Loucy (cell line): ENCODE measurements around the gene GOLGA7B.

Experiments used
- H2AFZ ChIP-seq: fragments of 200-600 bp; sonication (generic); 2 replicates; pipeline ENCODE4 v1.6.0; 2016; ENCODE audit warnings: antibody characterized with exemption, mild to moderate bottlenecking, low read length, moderate library complexity
- H3F3A ChIP-seq: fragments of 200-600 bp; 2 replicates; pipeline ENCODE4 v1.6.0; 2016; ENCODE audit warnings: antibody characterized with exemption, low read depth, mild to moderate bottlenecking
- H3K27me3 ChIP-seq: fragments of 200-600 bp; sonication (generic); 2 replicates; pipeline ENCODE4 v1.6.1; 2014; ENCODE audit warnings: low read length, mild to moderate bottlenecking; ENCODE audit not compliant: insufficient read depth, poor library complexity, severe bottlenecking
- H3K36me3 ChIP-seq: fragments of 200-600 bp; sonication (generic); 2 replicates; pipeline ENCODE4 v1.6.1; 2016; ENCODE audit warnings: low read length; ENCODE audit not compliant: insufficient read depth
- H3K4me1 ChIP-seq: fragments of 200-600 bp; sonication (generic); 2 replicates; pipeline ENCODE4 v1.5.1; 2014; ENCODE audit warnings: low read length, mild to moderate bottlenecking; ENCODE audit not compliant: insufficient read depth, poor library complexity, severe bottlenecking
- H3K4me2 ChIP-seq: fragments of 200-600 bp; sonication (generic); 2 replicates; pipeline ENCODE4 v1.6.0; 2014; ENCODE audit warnings: antibody characterized with exemption, low read length, low read depth, mild to moderate bottlenecking; ENCODE audit not compliant: poor library complexity, severe bottlenecking
- H3K4me3 ChIP-seq: fragments of 200-600 bp; sonication (generic); 2 replicates; pipeline ENCODE4 v1.5.1; 2014; ENCODE audit warnings: low read length, mild to moderate bottlenecking, mixed read lengths; ENCODE audit not compliant: poor library complexity, severe bottlenecking
- H3K79me2 ChIP-seq: fragments of 200-600 bp; sonication (generic); 2 replicates; pipeline ENCODE4 v1.6.1; 2014; ENCODE audit warnings: low read length; ENCODE audit not compliant: insufficient read depth
- H3K9ac ChIP-seq: fragments of 200-600 bp; sonication (generic); 2 replicates; pipeline ENCODE4 v1.6.0; 2014; ENCODE audit warnings: mild to moderate bottlenecking, low read depth, low read length, moderate library complexity; ENCODE audit not compliant: poor library complexity, severe bottlenecking
- H3K9me2 ChIP-seq: fragments of 200-600 bp; sonication (generic); replicated peaks from 2 replicates; pipeline ENCODE4 v1.6.1; 2016; ENCODE audit warnings: low read depth, low read length, mixed read lengths
- H3K9me3 ChIP-seq: fragments of 200-600 bp; sonication (generic); 2 replicates; pipeline ENCODE4 v1.6.1; 2014; ENCODE audit warnings: mild to moderate bottlenecking, antibody characterized with exemption, low read length, low read depth; ENCODE audit not compliant: insufficient read depth
- H4K20me1 ChIP-seq: fragments of 200-600 bp; sonication (generic); 2 replicates; pipeline ENCODE4 v1.6.0; 2014; ENCODE audit warnings: antibody characterized with exemption, low read length, mild to moderate bottlenecking; ENCODE audit not compliant: insufficient read depth, poor library complexity, severe bottlenecking
- EZH2phosphoT487 ChIP-seq: fragments of 200-600 bp; IDR thresholded peaks from 2 replicates; pipeline ENCODE4 v1.6.1; 2018; ENCODE audit warnings: antibody characterized with exemption, mild to moderate bottlenecking, moderate library complexity, borderline replicate concordance
- TF ChIP-seq, protein P1 (sequence below): fragments of 200-600 bp; sonication (generic); conservative IDR thresholded peaks from 2 replicates; pipeline ENCODE4 v1.5.1; 2014; ENCODE audit warnings: mild to moderate bottlenecking, antibody characterized with exemption, low read length

GOLGA7B gene

GRCh38 chr10:97849103-97849686 lies 448 bp upstream of the GOLGA7B start:
- Histone ChIP-seq H3K79me2 (no peaks in the 10 kb centered on the region), H3K9ac (no peak overlapping the region), H4K20me1 (no peaks in the 10 kb centered on the region), H3K4me1 (peaks cover 5% of the 10 kb centered on the region), H3F3A (no peaks in the 10 kb centered on the region), H3K36me3 (no peaks in the 10 kb centered on the region), H3K4me2 (peak overlapping the region; percentile 72), H3K9me3 (no peaks in the 10 kb centered on the region), H2AFZ (peak overlapping the region; percentile 74), H3K9me2 (no peaks in the 10 kb centered on the region), H3K4me3 (peak overlapping the region; percentile 73), H3K27me3 (no peaks in the 10 kb centered on the region)
- TF ChIP-seq, protein P1, sequence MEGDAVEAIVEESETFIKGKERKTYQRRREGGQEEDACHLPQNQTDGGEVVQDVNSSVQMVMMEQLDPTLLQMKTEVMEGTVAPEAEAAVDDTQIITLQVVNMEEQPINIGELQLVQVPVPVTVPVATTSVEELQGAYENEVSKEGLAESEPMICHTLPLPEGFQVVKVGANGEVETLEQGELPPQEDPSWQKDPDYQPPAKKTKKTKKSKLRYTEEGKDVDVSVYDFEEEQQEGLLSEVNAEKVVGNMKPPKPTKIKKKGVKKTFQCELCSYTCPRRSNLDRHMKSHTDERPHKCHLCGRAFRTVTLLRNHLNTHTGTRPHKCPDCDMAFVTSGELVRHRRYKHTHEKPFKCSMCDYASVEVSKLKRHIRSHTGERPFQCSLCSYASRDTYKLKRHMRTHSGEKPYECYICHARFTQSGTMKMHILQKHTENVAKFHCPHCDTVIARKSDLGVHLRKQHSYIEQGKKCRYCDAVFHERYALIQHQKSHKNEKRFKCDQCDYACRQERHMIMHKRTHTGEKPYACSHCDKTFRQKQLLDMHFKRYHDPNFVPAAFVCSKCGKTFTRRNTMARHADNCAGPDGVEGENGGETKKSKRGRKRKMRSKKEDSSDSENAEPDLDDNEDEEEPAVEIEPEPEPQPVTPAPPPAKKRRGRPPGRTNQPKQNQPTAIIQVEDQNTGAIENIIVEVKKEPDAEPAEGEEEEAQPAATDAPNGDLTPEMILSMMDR, result no peak
- no peak for TF ChIP-seq EZH2phosphoT487

DNA sequence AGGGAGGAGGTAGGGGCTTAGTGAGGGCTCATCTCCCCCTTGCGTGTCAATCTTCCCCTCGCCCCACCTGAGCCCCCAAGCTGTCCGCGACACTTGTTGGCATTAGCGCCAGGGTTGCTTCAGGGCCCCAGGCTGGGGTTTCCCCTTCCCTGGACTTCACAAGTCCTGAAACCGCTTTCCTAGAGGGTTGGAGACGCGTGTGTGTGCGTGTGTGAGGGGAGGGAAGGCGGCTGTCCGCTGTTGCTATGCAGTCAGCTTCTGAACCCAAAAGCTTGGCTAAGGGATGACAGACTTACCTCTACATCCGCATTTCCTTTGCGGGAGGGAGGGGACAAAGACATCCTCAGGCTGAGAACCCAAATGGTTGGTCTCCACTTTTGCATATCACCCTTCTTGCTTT lies 803 bp downstream of the GOLGA7B start:
- Histone ChIP-seq H3K9me2 (no peaks in the 10 kb centered on the region), H3K4me1 (peaks cover 5% of the 10 kb centered on the region), H2AFZ (no peak overlapping the region), H3K36me3 (no peaks in the 10 kb centered on the region), H3K9ac (no peak overlapping the region), H3K27me3 (no peaks in the 10 kb centered on the region), H3K4me3 (peak overlapping the region; percentile 38), H3K4me2 (peak overlapping the region; percentile 37), H3F3A (no peaks in the 10 kb centered on the region), H3K9me3 (no peaks in the 10 kb centered on the region), H3K79me2 (no peaks in the 10 kb centered on the region), H4K20me1 (no peaks in the 10 kb centered on the region)
- TF ChIP-seq, protein P1, result no peak
- no peak for TF ChIP-seq EZH2phosphoT487

GRCh38 chr10:97851341-97852001 lies 1.8 kb downstream of the GOLGA7B start:
- TF ChIP-seq EZH2phosphoT487, result no peak
- TF ChIP-seq, protein P1, result no peak
- Histone ChIP-seq H3K9ac (no peak overlapping the region), H3K27me3 (no peaks in the 10 kb centered on the region), H3F3A (no peaks in the 10 kb centered on the region), H3K36me3 (no peaks in the 10 kb centered on the region), H3K4me1 (peaks cover 5% of the 10 kb centered on the region), H3K9me2 (no peaks in the 10 kb centered on the region), H2AFZ (no peak overlapping the region), H3K4me3 (no peak overlapping the region), H3K9me3 (no peaks in the 10 kb centered on the region), H3K4me2 (no peak overlapping the region), H3K79me2 (no peaks in the 10 kb centered on the region), H4K20me1 (no peaks in the 10 kb centered on the region)
